Neural cell (in vitro differentiated cells): ENCODE data around the gene GC. TPM values are rescaled to one million over a fixed set of nuclear protein-coding genes. Genes with fewer than 3 reads are reported as not detected.

Experiments
- H2AFZ ChIP-seq: fragments of 200-600, 300-800 bp; sonication (generic), shearing (Covaris generic); 2 replicates; pipeline ENCODE4 v1.6.0; 2014; ENCODE audit warnings: low read depth, mild to moderate bottlenecking, antibody characterized with exemption, low read length, moderate library complexity
- H3F3A ChIP-seq: fragments of 200-600 bp; shearing (Covaris generic); 2 replicates; pipeline ENCODE4 v1.6.1; 2016; ENCODE audit warnings: mild to moderate bottlenecking, moderate library complexity, mixed read lengths, antibody characterized with exemption, low read length; ENCODE audit not compliant: insufficient read depth, poor library complexity, severe bottlenecking
- H3K27ac ChIP-seq: fragments of 200-600, 300-800 bp; sonication (generic), shearing (Covaris generic); 2 replicates; pipeline ENCODE4 v1.5.1; 2014; ENCODE audit warnings: mild to moderate bottlenecking, low read length, moderate library complexity
- H3K27me3 ChIP-seq: fragments of 300-800, 200-600 bp; sonication (generic), shearing (Covaris generic); 2 replicates; pipeline ENCODE4 v1.6.0; 2014; ENCODE audit warnings: mild to moderate bottlenecking, low read depth, low read length, moderate library complexity; ENCODE audit not compliant: insufficient read depth
- H3K36me3 ChIP-seq: fragments of 300-800, 200-600 bp; sonication (generic), shearing (Covaris generic); 2 replicates; pipeline ENCODE4 v1.5.1; 2014; ENCODE audit warnings: mild to moderate bottlenecking, antibody characterized with exemption, low read length, moderate library complexity; ENCODE audit not compliant: insufficient read depth
- H3K4me2 ChIP-seq: fragments of 300-800, 200-600 bp; sonication (generic), shearing (Covaris generic); 2 replicates; pipeline ENCODE4 v1.6.0; 2014; ENCODE audit warnings: mild to moderate bottlenecking, low read length
- H3K4me3 ChIP-seq: fragments of 300-800, 200-600 bp; sonication (generic), shearing (Covaris generic); 2 replicates; pipeline ENCODE4 v1.5.1; 2014; ENCODE audit warnings: mild to moderate bottlenecking, low read length, moderate library complexity
- H3K79me2 ChIP-seq: fragments of 200-600 bp; shearing (Covaris generic); replicated peaks from 2 replicates; pipeline ENCODE4 v1.6.0; 2014; ENCODE audit warnings: mild to moderate bottlenecking, low read length, moderate library complexity; ENCODE audit not compliant: insufficient read depth
- H3K9ac ChIP-seq: fragments of 300-800, 200-600 bp; sonication (generic), shearing (Covaris generic); 2 replicates; pipeline ENCODE4 v1.6.1; 2016; ENCODE audit warnings: mild to moderate bottlenecking, low read length, mixed read lengths
- H3K9me2 ChIP-seq: fragments of 200-600 bp; shearing (Covaris generic); 2 replicates; pipeline ENCODE4 v1.6.1; 2016; ENCODE audit warnings: mild to moderate bottlenecking, low read length, mixed read lengths; ENCODE audit not compliant: insufficient read depth
- H3K9me3 ChIP-seq: fragments of 200-600, 300-800 bp; sonication (generic), shearing (Covaris generic); 2 replicates; pipeline ENCODE4 v1.6.1; 2016; ENCODE audit warnings: mild to moderate bottlenecking, mixed run types, low read length, moderate library complexity, mixed read lengths
- H4K20me1 ChIP-seq: fragments of 200-600 bp; shearing (Covaris generic); 2 replicates; pipeline ENCODE4 v1.6.1; 2016; ENCODE audit warnings: mild to moderate bottlenecking, mixed run types; ENCODE audit not compliant: insufficient read depth
- CTCF ChIP-seq: fragments of 450-650 bp; IDR thresholded peaks from 2 replicates; pipeline ENCODE4 v1.5.1; 2014; ENCODE audit warnings: antibody characterized with exemption, mild to moderate bottlenecking, moderate library complexity; ENCODE audit not compliant: poor library complexity, severe bottlenecking
- EP300 ChIP-seq: fragments of 450-650 bp; conservative IDR thresholded peaks from 2 replicates; pipeline ENCODE4 v1.6.1; 2014; ENCODE audit warnings: antibody characterized with exemption, mild to moderate bottlenecking, moderate library complexity; ENCODE audit not compliant: poor library complexity, severe bottlenecking
- EZH2 ChIP-seq: fragments of 200-600, 300-800 bp; shearing (Covaris generic), sonication (generic); IDR thresholded peaks from 2 replicates; pipeline ENCODE4 v1.6.1; 2014; ENCODE audit warnings: antibody characterized with exemption, low read length, borderline replicate concordance, mild to moderate bottlenecking; ENCODE audit not compliant: insufficient read depth, poor library complexity, severe bottlenecking
- MXI1 ChIP-seq: fragments of 450-650 bp; conservative IDR thresholded peaks from 2 replicates; pipeline ENCODE4 v1.6.1; 2014; ENCODE audit warnings: antibody characterized with exemption, mild to moderate bottlenecking; ENCODE audit not compliant: poor library complexity, severe bottlenecking
- POLR2AphosphoS5 ChIP-seq: IDR thresholded peaks from 2 replicates; pipeline ENCODE4 v1.6.1; 2012
- RAD21 ChIP-seq: fragments of 450-650 bp; conservative IDR thresholded peaks from 2 replicates; pipeline ENCODE4 v1.6.1; 2014; ENCODE audit warnings: antibody characterized with exemption, mild to moderate bottlenecking, moderate library complexity
- REST ChIP-seq: IDR thresholded peaks from 2 replicates; pipeline ENCODE4 v1.6.1; 2012; ENCODE audit warnings: borderline replicate concordance
- SMC3 ChIP-seq: fragments of 450-650 bp; conservative IDR thresholded peaks from 2 replicates; pipeline ENCODE4 v1.6.1; 2014; ENCODE audit warnings: antibody characterized with exemption, mild to moderate bottlenecking, moderate library complexity; ENCODE audit not compliant: poor library complexity
- TAF1 ChIP-seq: IDR thresholded peaks from 2 replicates; pipeline ENCODE4 v1.6.1; 2012; ENCODE audit warnings: low read depth
- polyA plus RNA-seq: library from polyadenylated mRNA; depleted of rRNA; stranded (reverse); fragments of >200 nt; gene quantifications from 2 replicates; pipeline ENCODE4 v1.2.3, GENCODE V29; 2014

Gene GC
- polyA plus RNA-seq, 1 donor from 2014 or later, result not detected

DNA sequence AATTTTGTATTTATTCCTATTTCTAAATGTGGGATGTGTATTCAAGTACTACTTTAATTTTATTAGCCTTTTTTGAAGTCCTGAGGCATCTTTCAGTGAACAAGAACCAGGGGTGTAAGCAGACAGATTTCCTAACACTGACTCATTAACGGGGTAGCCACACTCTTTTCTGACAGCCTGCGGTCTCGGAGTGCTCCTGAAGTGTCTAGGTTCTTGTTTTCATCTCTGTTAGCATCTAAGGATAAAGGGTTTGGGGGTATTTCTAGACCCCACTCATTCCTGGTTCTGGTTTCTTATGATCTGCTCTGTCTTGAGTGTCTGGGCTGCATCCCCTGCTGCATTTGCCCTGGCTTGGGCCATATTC, 71.9 kb downstream of the GC start:
- H3K79me2 ChIP-seq, result no peaks in the 10 kb centered on the region
- no peaks in the 10 kb centered on the region for H3K9me2 ChIP-seq
- H3K4me2 ChIP-seq, result no peak overlapping the region
- TF ChIP-seq EZH2 (no peak), POLR2AphosphoS5 (no peak), SMC3 (no peak), MXI1 (no peak), EP300 (no peak), TAF1 (no peak), RAD21 (no peak), CTCF (no peak), REST (no peak)
- no peak overlapping the region for H3K4me3 ChIP-seq
- H2AFZ ChIP-seq, result no peak overlapping the region
- no peak overlapping the region for H3K9ac ChIP-seq
- no peak overlapping the region for H3K27ac ChIP-seq
- no peaks in the 10 kb centered on the region for H3K9me3 ChIP-seq
- H3K36me3 ChIP-seq, result no peaks in the 10 kb centered on the region
- no peaks in the 10 kb centered on the region for H3K27me3 ChIP-seq
- no peaks in the 10 kb centered on the region for H3F3A ChIP-seq
- H4K20me1 ChIP-seq, result no peaks in the 10 kb centered on the region

GRCh38 chr4:71711044-71711984, 72.6 kb downstream of the GC start:
- H3K36me3 ChIP-seq, result no peaks in the 10 kb centered on the region
- no peaks in the 10 kb centered on the region for H3K79me2 ChIP-seq
- no peaks in the 10 kb centered on the region for H4K20me1 ChIP-seq
- no peak overlapping the region for H3K4me2 ChIP-seq
- H3K27me3 ChIP-seq, result no peaks in the 10 kb centered on the region
- no peak overlapping the region for H3K9ac ChIP-seq
- H3K4me3 ChIP-seq, result no peak overlapping the region
- no peak overlapping the region for H3K27ac ChIP-seq
- no peak overlapping the region for H2AFZ ChIP-seq
- TF ChIP-seq CTCF (no peak), SMC3 (no peak), TAF1 (no peak), REST (no peak), EZH2 (no peak), POLR2AphosphoS5 (no peak), RAD21 (no peak), EP300 (no peak), MXI1 (no peak)
- H3F3A ChIP-seq, result no peaks in the 10 kb centered on the region
- H3K9me2 ChIP-seq, result no peaks in the 10 kb centered on the region
- H3K9me3 ChIP-seq, result no peaks in the 10 kb centered on the region
